ENCODE measurements around the gene CADPS.

CADPS gene

DNA sequence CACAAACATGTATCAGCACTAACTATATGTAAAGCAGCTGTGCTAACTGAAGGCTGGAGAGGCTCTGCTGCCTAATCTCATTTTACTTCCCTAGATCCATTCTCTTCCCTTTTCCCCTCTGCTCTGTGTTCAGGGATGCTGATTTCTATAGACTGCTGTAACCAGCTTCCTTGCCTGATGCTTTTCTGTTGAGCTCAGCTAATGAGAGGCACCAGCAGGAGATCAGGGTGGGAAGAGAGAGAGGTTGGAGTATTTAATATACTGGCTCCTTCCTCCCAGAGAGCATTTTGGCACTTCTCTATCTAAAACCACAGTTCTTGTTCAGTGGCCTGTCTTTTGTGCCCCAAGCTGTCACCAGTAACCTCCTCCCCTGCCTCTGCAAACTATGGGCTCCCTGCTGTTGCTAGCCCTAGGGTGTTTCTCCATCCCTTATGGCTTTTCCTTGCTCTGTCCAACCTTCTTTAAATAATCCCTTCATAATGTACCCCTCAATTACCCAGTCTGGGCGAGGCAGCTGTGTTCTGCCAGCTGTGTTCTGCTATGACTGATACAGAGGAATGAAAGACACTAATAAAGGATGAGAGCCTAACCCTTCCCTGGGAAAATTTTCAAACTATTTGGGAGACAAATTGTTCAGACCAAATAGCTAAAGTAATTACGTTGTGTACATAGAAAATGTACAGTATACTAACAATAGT, 69.5 kb downstream of the CADPS start:
- DNase-seq: no peak

DNA sequence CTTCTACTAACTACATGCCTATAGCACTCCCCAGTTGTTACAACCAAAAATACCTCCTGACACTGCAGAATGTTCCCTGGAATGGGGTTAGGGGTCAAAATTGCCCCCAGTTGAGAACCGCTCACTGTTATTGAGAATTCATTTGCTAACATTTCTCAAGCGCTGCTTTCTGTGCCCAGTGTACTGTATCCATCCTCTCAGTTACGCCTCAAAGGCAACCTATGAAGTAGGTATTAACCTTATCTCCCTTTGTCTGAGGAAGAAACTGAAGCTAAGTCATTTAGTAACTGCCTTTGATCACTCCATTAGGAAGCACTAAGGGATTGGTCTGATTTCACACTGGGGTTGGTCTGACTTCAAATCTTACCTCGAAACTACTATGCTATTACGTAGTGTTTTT, 70.1 kb downstream of the CADPS start:
- DNase-seq: no peak

DNA sequence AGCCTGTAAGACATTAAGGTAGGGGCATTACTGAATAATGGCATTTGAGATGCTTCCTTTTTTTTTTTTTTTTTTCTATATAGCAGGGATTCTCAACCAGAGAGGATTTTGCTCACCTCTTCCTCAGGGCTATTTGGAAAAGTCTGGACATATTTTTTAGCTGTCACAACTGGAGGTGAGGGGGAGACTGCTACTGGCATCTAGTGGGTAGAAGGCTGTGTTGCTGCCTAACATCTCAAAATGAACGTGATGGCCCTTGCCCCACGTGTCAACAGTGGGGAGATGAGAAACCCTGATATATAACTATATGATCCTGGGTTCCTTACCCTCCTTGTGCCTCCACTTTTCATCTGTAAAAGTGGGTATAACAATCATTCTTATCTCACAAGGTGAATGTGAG, 71.9 kb downstream of the CADPS start:
- DNase-seq: no peak

DNA sequence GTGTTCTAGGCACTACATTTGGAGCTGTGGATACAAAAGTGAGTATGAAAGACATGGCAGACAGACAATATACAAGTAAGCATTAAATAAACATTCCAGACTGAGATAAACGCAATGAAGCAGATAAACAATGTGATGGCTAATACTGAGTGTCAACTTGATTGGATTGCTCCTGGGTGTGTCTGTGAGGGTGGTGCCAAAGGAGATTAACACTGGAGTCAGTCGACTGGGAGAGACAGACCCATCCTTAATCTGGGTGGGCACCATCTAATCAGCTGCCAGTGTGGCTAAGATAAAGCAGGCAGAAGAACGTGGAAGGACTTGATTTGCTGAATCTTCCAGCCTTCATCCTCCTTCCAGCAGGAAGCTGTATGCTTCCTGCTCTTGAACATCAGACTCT, 77.2 kb downstream of the CADPS start:
- no peak for DNase-seq

DNA sequence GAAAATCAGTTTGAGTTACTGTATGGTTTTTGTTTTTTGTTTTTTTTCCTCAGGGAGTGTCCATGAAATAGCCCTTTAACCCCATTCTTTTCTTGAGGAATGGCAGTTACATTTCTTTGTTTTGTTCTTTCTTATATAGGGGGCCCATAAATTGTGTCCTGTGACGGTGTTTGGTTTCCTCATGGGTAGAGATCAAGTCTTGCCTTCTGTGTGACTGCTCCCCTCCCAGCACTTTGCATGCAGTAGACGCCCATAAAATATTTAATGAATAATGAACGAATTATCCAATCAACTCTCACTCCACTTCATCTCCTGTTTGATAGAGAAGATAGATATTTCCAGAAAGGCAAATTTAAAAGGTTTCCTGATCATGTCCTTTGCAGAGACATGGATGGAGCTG, 78.1 kb downstream of the CADPS start:
- DNase-seq: no peak

DNA sequence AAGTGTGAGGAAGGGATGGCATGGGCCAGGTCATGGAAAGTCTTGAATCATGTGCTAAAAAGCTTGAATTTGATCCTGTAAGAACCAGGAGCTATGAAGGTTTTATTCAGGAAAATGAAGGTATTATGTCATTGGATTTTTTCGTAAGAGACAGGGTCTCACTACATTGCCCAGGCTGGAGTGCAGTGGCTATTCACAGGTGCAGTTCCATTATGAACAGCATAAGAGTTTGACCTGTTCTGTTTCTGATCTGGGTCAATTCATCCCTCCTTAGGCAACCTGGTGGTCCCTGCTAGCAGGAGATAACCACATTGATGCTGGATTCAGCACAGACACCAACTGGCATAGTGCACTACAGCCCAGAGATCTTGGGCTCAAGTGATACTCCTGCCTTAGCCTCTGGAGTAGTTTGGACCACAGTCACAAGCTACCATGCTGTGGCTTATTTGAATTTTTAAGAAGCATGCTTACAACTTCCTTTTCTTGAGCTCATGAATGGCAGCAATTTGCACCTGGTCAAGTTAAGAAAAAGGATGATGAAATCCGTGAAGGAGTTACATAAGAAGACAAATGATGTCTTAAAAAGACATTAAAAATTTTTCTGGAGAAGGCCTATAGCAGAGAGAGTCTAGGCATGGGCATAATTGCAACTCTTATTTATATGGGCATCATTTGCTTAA, 79.1 kb downstream of the CADPS start:
- DNase-seq: no peak

DNA sequence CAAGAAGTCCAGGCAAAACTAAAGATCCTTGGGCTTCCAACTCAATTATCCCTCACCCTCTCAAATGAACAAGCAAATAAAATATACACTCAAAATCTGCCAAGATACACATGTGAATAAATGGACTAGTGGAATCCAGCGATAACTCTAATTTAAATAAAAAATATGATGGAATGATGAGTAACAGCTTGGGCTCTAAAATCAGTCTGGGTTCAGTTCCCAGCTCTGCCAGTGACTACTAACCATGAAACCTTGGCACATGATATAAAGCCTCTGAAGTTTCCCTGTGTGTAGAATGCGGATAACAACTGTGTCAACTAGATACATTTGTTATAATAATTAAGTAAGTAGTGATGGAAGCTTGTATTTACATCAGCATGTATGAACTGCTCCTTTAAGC, 81.3 kb downstream of the CADPS start:
- DNase-seq: no peak

DNA sequence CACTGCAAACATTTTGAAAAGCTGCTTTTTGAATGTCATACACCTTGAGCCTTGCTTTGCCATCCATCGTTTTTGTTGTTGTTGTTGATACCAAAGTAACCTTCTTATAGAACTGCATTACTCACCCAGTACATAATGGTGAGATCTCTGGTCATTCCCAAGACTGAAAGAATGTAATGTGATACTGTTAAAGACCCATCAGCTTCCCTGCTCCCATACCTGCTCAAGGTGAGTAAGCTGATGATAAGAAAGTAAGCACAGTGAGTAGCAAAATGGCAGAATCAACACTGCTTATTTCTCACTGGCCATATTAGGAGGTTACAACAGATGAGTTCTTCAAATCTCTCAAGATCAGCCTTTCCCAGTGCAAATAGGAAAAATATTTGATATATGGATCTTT, 89.8 kb downstream of the CADPS start:
- DNase-seq: no peak

DNA sequence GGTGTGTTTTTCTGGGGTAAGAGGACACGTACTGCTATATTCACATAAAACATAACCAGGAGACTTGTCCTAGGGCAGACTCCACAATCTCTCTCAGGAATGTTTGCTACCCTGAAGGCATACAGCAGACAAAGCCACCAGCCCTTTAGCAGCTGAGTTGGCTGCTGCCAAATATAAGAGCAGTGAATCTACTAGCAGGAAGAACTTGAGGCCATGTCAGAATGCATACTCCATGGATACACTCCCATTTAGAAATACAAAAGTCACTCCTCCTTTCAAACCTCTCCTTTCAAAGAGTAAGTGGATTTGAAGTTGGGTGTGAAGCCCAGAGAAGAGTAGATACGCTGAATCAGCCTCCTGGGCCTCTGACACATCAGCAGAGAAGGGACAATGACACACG, 94.1 kb downstream of the CADPS start:
- no peak for DNase-seq

DNA sequence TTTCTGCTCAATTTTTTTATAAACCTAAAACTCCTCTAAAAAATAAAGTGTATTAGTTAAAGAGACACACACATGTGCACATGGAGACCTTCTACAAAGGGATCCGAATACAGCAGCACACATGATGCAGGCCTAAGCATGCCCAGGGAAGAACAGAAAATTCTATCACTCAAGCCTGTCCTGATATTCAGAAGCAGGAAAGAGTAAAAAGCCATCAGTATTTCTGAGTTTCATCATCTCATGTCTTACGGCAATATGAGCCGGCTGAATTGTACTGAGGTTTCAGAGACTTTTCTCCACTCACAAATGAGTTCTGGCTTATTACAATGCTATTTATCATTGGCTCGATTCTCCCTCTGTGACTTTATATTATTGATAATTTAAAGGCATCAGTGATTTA, 97.5 kb downstream of the CADPS start:
- no peak for DNase-seq

DNA sequence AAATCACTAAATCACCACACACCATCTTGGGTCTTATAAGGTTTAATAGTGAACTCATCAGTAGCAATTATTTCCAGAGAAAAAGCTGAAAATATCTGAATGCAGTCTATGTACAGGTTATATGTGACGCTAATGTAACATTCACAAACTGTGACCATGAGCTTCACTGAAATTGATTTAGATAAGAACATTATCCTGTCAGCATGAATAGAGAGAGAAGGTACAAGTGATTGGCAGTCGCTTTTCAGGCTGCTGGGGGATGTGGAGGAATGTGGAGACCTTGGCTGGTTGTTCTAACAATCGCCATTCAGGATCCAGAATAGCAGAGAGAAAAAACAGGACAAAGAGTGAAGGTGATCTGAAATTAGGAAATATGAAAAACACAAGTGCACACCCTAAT, 98.1 kb downstream of the CADPS start:
- no peak for DNase-seq

DNA sequence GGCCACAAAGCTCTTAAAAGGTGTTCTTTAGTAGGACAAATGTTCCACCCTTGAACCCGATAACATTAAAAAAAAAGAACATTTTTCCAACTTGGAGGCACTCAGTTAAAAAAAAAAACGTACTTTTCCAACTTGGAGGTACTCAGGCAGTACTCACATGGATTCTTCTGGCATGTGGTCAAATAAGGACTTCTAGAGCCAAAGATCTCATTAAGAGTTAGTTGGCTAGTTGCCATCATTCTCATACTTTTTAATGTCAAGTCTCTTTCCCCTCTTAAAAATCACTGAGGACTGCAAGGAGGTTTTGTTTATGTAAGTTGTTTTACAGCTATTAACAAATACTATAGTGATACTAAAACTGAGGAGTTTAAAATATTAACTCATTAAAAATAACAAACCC, 101.0 kb downstream of the CADPS start:
- no peak for DNase-seq

DNA sequence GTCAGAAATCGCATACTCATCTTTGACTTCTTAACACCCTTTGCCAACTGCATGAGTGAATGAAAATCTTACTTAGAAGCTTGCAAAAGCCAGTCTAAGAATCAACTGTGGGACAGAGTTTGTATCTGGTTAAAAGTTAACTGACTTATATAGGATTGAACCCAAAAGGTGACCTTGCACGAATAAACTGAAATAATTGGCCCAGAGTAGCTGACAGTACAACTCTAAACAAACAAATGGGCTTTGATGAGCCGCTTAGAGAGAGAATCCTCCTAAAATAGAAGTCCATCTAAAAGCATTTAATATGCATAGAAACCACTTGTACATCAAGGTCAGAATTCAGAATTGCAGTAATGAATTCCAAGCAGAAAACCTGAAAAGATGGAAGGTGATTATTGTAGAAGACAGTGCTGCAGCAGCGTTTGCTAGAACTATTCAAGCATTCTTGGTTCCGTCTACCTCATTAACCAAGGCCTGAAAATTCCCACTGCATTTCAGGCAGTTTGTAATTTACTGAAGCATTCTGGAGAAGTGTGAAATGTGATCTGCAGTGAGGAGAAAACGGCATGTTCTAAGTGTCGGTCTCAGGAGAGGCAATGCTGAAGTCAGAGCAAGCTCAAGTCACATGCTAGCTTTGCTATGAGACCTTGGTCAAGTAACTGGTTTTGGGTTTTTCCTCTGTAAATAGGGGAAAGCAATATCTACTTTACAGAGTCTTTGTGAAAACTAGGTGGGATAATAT, 103.7 kb downstream of the CADPS start:
- no peak for DNase-seq

DNA sequence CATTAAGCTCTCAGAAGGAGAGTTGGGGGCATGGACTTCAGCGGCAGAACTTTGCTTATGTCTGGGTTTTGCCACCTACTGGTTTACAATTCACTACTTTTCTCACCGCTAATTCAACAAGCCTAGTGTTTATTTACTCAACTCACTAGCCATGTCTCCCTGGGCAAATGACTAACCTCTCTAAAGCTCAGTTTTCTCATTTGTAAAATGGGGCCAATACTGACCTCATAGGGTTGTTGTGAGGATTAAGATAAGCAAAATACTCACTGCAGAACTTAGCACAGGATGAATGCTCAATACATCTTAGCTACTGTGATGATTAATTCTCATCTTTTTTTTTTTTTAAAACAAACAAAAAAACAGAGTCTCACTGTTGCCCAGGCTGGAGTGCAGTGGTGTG, 106.3 kb downstream of the CADPS start:
- DNase-seq: no peak

DNA sequence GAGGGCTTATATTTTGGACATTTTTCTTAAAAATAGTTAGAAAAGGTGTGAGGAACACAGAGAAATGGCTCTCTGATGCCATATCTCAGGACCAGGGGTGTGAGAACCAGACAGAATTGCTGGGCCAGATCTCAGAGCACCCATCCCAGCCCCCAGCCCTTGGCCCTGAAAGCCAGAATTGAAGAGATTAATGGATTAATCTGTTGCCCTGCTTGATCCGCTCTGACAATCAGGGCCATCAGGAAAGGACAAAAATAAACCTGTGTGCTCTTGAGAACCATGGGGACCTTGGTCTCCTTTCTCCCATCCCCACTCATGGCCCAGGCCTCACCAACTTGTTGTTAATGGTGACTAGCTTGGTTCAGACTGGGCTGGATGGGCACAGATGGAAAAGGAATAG, 113.5 kb downstream of the CADPS start:
- DNase-seq: no peak

DNA sequence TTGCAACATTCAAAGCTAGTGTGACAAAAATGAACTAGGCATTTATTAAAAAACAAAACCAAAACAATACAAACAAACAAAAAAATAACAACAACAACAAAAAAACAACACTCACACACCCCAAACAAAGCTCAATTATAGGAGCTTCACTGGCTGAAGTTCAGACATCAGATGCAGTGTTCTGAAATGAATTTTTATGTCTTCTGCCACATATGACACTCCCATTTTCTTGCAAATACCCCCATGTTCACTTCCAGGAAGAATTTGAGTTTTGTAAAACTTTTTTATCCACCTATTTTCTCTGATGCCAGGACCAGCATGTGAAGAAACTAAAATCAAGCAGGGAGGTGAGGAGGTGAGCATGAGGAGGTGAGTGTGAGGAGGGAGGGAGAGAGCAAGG, 113.9 kb downstream of the CADPS start:
- DNase-seq: no peak

DNA sequence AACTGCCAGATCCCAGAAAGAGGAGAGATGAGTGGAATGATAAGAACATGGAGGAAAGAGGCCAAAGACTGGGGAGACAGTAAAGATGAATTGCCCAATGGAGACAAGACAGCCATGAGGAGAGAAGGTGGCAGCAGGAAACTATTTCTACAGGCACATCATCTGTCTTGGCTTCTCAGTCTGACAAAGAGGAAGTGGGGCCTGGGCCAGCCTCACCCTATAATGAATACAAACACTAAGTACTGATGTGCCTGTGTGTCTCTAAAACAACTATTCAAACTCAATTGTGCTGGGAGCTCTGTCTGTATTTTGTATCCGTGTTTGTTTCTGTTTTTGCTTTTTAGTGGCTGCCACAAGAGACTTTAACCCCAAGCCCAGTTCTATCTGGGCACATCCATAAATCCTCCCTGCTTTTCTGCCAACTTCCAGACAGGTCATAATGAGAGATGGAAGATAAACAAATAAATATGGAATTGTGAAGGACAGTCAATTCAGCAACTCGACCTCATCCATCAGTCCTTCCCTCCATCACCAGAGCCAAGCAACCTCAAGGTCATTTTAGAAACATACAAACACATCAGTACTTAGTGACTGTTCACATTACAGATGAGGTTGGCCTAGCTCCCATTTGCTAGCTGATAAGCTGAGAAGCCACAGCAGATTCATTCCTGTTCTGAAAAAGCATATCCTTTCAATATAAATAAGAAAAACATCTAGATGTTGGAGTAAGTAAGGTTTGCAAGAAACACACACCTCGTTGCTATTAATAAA, 116.7 kb downstream of the CADPS start:
- DNase-seq: no peak

DNA sequence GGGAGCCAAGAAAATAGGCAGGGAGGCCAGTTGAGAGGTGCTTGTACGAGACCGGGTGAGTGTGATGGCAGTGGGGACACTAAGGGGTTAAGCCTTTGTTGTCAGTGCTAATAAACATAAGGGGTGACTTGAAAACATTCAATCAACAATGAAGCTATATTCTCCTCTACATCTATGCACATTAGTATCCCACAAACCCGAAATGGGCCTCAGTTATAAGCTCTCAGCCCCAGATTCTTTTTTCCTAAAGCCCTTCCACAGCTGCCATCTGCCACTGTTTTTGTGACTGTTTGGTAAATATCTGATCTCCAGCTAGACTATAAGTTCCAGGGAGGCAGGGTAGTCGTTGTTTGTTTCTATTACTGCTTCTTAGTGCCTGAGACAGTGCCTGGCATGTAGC, 118.2 kb downstream of the CADPS start:
- no peak for DNase-seq

DNA sequence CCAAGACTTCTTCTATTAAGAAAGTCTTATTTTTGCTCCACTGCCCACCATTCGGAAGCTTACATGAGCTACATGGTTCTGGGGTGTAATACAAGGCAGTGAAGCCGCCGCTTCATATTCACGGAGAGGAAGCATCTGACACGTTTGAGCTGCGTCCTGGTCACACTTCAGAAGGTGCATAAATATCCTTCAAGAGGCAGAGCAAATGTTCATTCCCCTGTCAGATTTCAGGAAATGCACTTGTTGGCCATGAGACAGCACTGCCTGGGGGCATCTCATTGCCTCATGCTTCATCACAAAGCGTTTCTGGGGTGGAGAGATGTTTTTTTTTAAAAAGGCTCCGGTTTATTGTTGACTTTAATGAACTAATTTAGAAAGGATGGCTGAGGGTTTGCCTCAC, 119.9 kb downstream of the CADPS start:
- DNase-seq: peak; percentile 2

DNA sequence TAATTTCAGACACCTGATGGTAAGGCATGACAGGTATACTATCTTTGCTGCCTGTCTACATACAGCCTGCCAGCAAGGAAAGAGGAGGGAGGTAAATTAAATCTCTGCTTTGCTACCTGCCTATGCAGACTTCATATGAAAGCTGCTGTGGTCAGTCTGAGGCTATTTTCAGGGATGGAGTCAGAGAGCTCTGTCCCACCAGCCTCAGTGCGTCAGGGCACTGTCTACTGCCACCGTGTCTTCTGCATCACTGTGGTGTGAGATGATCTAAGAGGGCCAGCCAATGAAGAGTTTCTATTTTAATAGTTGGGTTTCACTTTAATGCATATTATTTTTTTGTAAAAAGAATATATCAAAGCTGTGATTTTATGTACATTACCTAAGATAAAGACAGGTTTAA, 125.6 kb downstream of the CADPS start:
- no peak for DNase-seq

DNA sequence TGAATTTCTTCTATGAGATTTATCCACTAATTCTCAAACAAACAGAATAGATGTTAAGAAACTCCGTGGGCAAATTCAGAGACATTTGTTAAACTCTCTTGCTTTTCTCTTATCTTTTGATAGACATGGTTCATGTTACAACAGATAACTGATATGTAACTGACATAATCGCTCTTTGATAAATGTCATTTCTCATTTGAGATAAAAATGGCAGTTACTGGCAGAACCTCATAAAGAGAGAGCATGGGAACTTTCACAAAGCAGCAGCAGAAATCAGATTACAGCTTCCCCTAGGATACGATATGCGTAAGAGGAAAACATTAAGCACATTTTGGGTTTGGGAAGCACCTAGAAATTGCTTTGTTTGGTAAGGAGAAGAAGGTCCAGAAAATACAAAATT, 126.1 kb downstream of the CADPS start:
- DNase-seq: no peak

DNA sequence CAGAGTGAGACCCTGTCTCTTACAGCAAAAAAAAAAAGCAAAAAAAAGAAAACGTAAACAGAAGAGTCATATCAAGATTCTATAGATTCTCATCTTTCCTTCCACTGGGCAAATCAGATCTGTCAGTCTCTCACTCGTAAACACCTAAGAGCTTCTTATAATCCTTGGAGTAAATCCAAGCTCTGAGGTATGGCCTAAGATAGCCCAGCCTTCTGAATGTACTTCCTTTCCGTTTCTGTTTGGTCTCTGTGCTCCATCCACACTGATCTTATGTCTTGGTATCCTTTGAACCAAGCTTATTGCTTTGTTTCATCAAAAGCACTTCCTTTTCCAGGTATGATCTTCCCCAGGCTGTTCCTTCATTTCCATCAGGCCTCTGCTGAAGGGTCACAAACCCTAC, 137.8 kb downstream of the CADPS start:
- DNase-seq: no peak

DNA sequence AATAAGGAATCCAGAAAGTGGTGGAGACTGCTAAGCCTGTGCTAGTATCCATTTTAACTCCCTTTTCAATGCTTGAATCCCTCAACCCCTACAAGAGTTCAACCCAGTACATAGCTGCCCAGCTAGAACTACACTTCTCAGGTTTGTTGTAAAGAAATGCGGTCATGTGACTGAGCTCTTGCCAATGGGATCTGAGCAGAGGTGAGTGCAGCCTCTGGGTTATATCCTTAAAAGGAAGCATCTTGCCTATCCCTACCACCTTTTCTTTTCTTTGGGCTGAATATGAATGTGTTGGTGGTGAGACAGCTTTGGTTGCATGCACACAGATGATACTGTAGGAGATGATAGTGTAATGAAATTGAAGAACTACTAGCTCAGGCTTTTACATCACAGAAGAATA, 139.7 kb downstream of the CADPS start:
- DNase-seq: no peak

Measured in NCI-H510A (cell line).